SU-DHL-6 (cell line): Measurements from ENCODE around the gene ITPR2.
"Not testable (repeated sequence)": the region's sequence is repeated elsewhere in the genome, so short reads cannot be mapped to it uniquely, and the experiment has no call there.

Source experiments
- EZH2phosphoT487 ChIP-seq: fragments of 200-600 bp; sonication (generic), shearing (Covaris generic); conservative IDR thresholded peaks from 2 replicates; pipeline ENCODE4 v1.6.1; 2018; ENCODE audit warnings: mild to moderate bottlenecking, antibody characterized with exemption, low read length, moderate library complexity, mixed read lengths
- TF ChIP-seq, protein P1 (sequence below): fragments of 200-600 bp; sonication (generic); IDR thresholded peaks from one replicate; pipeline ENCODE4 v1.5.1; 2017; ENCODE audit warnings: antibody characterized with exemption, mild to moderate bottlenecking, low read length, moderate library complexity; ENCODE audit not compliant: insufficient read depth, poor library complexity, severe bottlenecking

DNA sequence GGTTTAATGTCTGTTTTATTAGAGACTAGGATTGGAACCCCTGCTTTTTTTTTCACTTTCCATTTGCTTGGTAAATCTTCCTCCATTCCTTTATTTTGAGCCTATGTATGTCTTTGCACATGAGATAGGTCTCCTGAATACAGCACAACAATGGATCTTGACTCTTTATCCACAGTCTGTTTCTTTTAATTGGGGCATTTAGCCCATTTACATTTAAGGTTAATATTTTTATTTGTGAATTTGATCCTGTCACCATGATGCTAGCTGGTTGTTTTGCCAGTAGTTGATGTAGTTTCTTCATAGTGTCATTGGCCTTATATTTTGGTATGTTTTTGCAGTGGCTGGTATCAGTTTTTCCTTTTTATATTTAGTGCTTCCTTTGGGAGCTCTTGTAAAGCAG, 518.9 kb downstream of the ITPR2 start:
- not testable (repeated sequence) for TF ChIP-seq EZH2phosphoT487
- TF ChIP-seq, protein P1, sequence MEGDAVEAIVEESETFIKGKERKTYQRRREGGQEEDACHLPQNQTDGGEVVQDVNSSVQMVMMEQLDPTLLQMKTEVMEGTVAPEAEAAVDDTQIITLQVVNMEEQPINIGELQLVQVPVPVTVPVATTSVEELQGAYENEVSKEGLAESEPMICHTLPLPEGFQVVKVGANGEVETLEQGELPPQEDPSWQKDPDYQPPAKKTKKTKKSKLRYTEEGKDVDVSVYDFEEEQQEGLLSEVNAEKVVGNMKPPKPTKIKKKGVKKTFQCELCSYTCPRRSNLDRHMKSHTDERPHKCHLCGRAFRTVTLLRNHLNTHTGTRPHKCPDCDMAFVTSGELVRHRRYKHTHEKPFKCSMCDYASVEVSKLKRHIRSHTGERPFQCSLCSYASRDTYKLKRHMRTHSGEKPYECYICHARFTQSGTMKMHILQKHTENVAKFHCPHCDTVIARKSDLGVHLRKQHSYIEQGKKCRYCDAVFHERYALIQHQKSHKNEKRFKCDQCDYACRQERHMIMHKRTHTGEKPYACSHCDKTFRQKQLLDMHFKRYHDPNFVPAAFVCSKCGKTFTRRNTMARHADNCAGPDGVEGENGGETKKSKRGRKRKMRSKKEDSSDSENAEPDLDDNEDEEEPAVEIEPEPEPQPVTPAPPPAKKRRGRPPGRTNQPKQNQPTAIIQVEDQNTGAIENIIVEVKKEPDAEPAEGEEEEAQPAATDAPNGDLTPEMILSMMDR, result not testable (repeated sequence)
